Raji (cell line): ENCODE measurements around the gene RGPD4.
"Not testable (repeated sequence)": the region's sequence is repeated elsewhere in the genome, so short reads cannot be mapped to it uniquely, and the experiment has no call there.

Experiments
- POLR2A ChIP-seq: IDR thresholded peaks from 2 replicates; pipeline ENCODE4 v1.6.1; 2011; ENCODE audit warnings: low read depth, low read length, control low read depth; ENCODE audit not compliant: insufficient read depth

RGPD4 gene

DNA sequence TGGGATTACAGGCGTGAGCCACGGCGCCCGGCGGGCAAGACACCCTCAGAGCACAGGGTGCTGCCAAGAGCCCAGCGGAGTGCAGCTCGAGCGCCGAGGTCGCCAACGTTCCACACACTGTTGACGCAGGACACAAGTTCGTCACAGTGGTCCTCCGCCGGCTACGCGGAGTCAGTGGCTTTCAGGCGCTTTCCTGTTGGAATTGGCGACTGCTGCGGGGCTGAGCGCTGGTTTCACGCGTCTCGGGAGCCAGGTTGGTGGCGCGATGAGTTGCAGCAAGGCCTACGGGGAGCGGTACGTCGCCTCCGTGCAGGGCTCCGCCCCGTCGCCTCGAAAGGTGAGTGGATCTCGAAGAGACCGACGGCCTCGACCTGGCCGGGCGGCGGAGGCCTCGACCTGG lies at the start of gene RGPD4:
Gene RGPD4 (plus strand): TSS at position 144 of the 400 bp plus-strand sequence. CDS start 122 bp downstream, at position 266.
- not testable (repeated sequence) for TF ChIP-seq POLR2A

DNA sequence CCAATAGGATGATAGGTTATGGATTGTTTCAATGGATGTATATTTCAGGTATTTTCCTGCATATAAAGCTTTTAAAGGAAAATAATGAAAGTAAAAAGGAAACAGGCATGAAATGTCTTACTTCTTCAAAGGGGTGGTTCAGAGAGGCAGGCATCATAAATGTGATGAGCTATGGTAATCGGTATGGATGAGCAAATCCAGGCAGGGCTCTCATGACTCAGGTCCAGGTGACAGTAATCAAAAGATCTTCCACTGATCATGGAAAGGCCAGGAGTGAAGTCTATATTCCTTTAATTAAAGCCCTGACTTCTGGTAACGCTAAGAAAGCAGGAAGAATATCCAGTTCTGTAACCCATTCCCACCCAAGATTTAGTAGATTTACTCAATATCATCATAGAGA lies 48.7 kb upstream of the RGPD4 start:
- TF ChIP-seq POLR2A: no peak

- TF ChIP-seq POLR2A: no peak
Measured at GRCh38 chr2:107785756-107786155, 40.9 kb upstream of the RGPD4 start.

DNA sequence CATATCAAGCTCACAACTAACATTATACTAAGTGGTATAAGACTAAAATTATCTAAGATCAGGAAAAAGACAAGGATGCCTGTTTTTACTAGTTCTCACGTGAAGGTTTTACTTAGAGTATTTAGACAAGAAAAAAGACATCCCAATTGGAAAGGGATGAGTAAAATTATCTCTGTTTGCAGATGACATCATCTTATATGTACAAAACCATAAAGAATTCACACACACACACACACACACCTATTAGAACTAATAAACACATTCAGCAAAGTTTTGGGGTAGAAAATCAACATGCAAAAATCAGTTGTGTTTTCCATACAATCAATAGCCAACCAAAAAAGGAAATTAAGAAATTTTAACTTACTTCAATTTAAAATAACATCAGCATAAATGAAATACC lies 35.9 kb upstream of the RGPD4 start:
- TF ChIP-seq POLR2A: no peak

DNA sequence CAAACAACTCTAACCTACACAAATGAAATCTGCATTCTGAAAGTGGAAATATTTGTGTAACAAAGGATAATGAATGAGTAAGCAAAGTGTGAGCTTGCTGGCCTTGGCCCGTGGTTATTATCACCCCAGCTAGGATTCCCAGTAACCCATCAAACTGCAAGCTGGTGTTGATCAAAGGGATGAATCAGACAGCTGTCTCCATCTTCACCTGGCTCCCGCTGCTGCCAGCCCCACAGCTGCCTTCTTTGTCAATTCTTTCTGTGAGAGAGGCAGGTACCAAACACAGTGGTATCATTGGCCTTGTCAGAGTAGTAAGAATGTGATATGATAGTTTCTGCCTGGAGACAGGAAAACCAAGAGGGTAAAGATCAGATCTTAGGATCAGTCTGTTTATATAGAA lies 25.2 kb upstream of the RGPD4 start:
- TF ChIP-seq POLR2A: no peak

DNA sequence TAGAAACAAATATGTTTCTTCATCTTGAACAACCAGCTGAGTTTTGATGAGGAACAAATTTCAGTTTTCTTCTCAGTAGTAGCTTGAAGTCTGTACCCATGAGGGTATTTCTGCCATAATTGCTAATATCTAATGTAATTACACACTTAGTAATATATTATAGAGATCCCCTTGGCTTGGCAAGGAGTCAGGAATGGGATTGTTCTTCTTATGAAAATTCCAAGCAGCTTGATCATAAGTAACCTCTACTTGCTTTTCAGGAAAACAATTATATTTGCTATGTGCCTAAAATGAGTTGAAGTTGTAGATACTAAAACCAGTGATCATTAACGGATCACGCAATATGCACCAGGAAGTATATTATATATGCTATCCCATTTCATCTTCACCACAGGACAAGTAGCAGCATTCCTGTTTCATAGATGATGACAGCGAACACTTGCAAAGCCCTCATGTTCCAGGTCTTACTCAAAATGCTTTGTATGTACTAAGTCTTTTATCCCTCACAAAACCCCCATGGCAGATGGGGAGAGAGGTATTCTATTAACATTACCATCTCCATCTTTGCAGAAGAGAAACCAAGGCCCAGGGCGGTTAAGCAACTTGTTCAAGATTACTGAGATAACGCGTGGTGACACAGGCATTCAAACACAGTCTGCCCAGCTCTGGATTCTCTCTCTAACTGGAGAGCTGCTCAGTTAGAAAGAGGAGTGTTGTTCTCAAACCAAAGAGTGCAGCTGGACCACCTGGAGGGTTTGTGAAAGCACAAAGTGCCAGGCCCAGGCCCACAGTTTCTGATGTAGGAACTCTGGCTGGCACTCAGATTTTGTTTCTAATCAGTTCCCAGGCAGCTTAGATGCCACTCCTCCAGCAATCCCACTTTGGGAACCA lies 21.8 kb upstream of the RGPD4 start:
- TF ChIP-seq POLR2A: no peak

DNA sequence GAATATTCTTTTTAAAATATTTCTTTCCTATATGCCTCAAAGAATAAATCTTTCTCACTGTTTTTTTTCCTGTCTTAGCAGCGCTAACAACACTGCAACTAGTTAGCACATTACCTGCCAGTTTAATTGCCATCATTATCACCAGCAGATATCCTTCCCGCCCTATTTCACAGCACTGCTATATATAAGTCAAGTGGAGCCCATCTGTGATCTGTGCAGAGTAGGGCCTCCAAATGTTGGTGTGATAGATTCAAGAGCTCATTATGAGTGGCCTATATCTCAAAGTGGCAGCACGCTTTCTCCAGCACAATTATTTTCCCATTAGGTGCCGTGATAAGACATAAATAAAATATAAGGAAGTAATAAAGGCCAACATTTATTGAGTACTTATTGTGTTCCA lies 19.8 kb upstream of the RGPD4 start:
- TF ChIP-seq POLR2A: no peak

GRCh38 chr2:107807988-107808387 lies 18.7 kb upstream of the RGPD4 start:
- TF ChIP-seq POLR2A: no peak

- no peak for TF ChIP-seq POLR2A
Measured at GRCh38 chr2:107808959-107809358, 17.7 kb upstream of the RGPD4 start.

GRCh38 chr2:107809835-107810234 lies 16.9 kb upstream of the RGPD4 start:
- no peak for TF ChIP-seq POLR2A

DNA sequence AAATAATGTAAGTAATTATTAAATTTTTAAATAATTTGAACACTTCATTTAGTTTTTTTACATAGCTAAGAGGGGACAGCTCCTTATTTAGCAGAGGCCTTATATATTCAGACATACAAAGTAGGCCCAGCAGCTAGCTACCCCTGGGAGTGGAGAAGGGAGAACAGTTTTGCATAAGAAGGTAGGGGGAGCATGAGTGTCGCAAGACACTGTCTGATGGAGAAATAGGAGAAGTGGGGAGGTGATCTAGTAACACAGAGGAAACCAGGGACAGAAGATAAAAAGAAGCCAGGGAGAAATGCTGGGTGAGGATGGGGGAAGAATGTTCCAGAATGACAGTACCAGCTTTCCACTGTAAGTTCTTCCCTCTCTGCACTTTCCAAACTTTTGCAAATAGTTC lies 16.0 kb upstream of the RGPD4 start:
- TF ChIP-seq POLR2A: no peak

GRCh38 chr2:107811411-107811810 lies 15.3 kb upstream of the RGPD4 start:
- TF ChIP-seq POLR2A: no peak

GRCh38 chr2:107812006-107812405 lies 14.7 kb upstream of the RGPD4 start:
- no peak for TF ChIP-seq POLR2A

GRCh38 chr2:107817378-107817777 lies 9.3 kb upstream of the RGPD4 start:
- no peak for TF ChIP-seq POLR2A

- TF ChIP-seq POLR2A: no peak
Measured at GRCh38 chr2:107822302-107822701, 4.4 kb upstream of the RGPD4 start.

- no peak for TF ChIP-seq POLR2A
Measured at GRCh38 chr2:107824451-107825205, 2.1 kb upstream of the RGPD4 start.
